PC-9 (cell line): ENCODE measurements around the gene ADAM23. TPM values are rescaled to one million over a fixed set of nuclear protein-coding genes. Genes with fewer than 3 reads are reported as not detected.
A peak's percentile ranks its signal among the peaks of the same experiment; 100 is the strongest.

Experiments used
- BruUV-seq: library from RNA; stranded (reverse); fragments of 400-500 nt; replicated peaks from 2 replicates; lab custom pipeline; 2021; lab: Mats Ljungman, UMichigan
- CTCF ChIA-PET: fragments of 300-600 bp; sonication (Branson Sonifier 250); formaldehyde crosslinking; loops from one replicate; lab custom pipeline; 2022; ENCODE audit warnings: antibody characterized with exemption; lab: Charles Lee
- POLR2A ChIA-PET: fragments of 300-600 bp; sonication (Branson Sonifier 250); formaldehyde crosslinking; loops from one replicate; lab custom pipeline; 2022; ENCODE audit warnings: antibody characterized with exemption; ENCODE audit not compliant: unreplicated experiment; lab: Charles Lee
- DNase-seq, 2 experiments: peaks; one replicate each; pipeline versions ENCODE4 v3.0.0 to v3.0.0-alpha.2; 2015 to 2022; ENCODE audit warnings: mixed read lengths in 1 of 2
- H2AFZ ChIP-seq: fragments of 200-600 bp; sonication (generic); 2 replicates; pipeline ENCODE4 v1.8.1; 2017; ENCODE audit warnings: antibody characterized with exemption
- H3F3A ChIP-seq: fragments of 200-600 bp; sonication (generic); 2 replicates; pipeline ENCODE4 v1.8.1; 2017; ENCODE audit warnings: antibody characterized with exemption, mild to moderate bottlenecking, low read depth; ENCODE audit not compliant: insufficient read depth
- H3K27ac ChIP-seq: fragments of 200-600 bp; sonication (generic); 2 replicates; pipeline ENCODE4 v1.6.1; 2016; ENCODE audit warnings: mixed run types
- H3K27me3 ChIP-seq: fragments of 200-600 bp; sonication (generic); 2 replicates; pipeline ENCODE4 v1.6.1; 2016; ENCODE audit warnings: low read depth, mixed run types; ENCODE audit not compliant: insufficient read depth
- H3K36me3 ChIP-seq: fragments of 200-600 bp; sonication (generic); 2 replicates; pipeline ENCODE4 v1.6.1; 2016; ENCODE audit warnings: low read depth, mixed run types
- H3K4me1 ChIP-seq: fragments of 200-600 bp; sonication (generic); replicated peaks from 2 replicates; pipeline ENCODE4 v1.6.1; 2016; ENCODE audit warnings: mixed run types; ENCODE audit not compliant: insufficient read depth
- H3K4me2 ChIP-seq: fragments of 200-600 bp; sonication (generic); 2 replicates; pipeline ENCODE4 v1.6.1; 2017; ENCODE audit warnings: mixed run types
- H3K4me3 ChIP-seq: fragments of 200-600 bp; sonication (generic); 2 replicates; pipeline ENCODE4 v1.6.1; 2016; ENCODE audit warnings: mixed run types
- H3K79me2 ChIP-seq: fragments of 200-600 bp; sonication (generic); 2 replicates; pipeline ENCODE4 v1.6.1; 2017; ENCODE audit warnings: low read depth, mixed run types
- H3K9me2 ChIP-seq: fragments of 200-600 bp; sonication (generic); 2 replicates; pipeline ENCODE4 v1.8.1; 2017; ENCODE audit warnings: mild to moderate bottlenecking; ENCODE audit not compliant: insufficient read depth
- H3K9me3 ChIP-seq: fragments of 200-600 bp; sonication (generic); 2 replicates; pipeline ENCODE4 v1.8.1; 2016; ENCODE audit warnings: low read depth; ENCODE audit not compliant: insufficient read depth
- H4K20me1 ChIP-seq: fragments of 200-600 bp; sonication (generic); 2 replicates; pipeline ENCODE4 v1.8.1; 2017; ENCODE audit not compliant: insufficient read depth
- EZH2 ChIP-seq: fragments of 200-600 bp; sonication (generic); IDR thresholded peaks from 2 replicates; pipeline ENCODE4 v1.8.0; 2017; ENCODE audit warnings: antibody characterized with exemption, low read depth
- intact Hi-C: fragments of 100-400 bp; cut with micrococcal nuclease; formaldehyde crosslinking; loops from one replicate; pipeline ENCODE4 v1.10.0; 2022; ENCODE audit not compliant: unreplicated experiment
- total RNA-seq: library from RNA; stranded (reverse); gene quantifications from 2 replicates; pipeline ENCODE4 v1.2.3, GENCODE V29; 2021
- TF ChIP-seq, protein P1 (sequence below): fragments of 200-600 bp; sonication (generic); conservative IDR thresholded peaks from 2 replicates; pipeline ENCODE4 v1.6.1; 2017; ENCODE audit warnings: mixed run types, antibody characterized with exemption, mild to moderate bottlenecking, moderate library complexity

ADAM23 gene
- total RNA-seq, 1 experiment from 2014 or later = 12.0 TPM

- no peaks in the 10 kb centered on the region for H3K36me3 ChIP-seq
- no peak overlapping the region for H3K4me2 ChIP-seq
- no peak for TF ChIP-seq EZH2
- TF ChIP-seq, protein P1, sequence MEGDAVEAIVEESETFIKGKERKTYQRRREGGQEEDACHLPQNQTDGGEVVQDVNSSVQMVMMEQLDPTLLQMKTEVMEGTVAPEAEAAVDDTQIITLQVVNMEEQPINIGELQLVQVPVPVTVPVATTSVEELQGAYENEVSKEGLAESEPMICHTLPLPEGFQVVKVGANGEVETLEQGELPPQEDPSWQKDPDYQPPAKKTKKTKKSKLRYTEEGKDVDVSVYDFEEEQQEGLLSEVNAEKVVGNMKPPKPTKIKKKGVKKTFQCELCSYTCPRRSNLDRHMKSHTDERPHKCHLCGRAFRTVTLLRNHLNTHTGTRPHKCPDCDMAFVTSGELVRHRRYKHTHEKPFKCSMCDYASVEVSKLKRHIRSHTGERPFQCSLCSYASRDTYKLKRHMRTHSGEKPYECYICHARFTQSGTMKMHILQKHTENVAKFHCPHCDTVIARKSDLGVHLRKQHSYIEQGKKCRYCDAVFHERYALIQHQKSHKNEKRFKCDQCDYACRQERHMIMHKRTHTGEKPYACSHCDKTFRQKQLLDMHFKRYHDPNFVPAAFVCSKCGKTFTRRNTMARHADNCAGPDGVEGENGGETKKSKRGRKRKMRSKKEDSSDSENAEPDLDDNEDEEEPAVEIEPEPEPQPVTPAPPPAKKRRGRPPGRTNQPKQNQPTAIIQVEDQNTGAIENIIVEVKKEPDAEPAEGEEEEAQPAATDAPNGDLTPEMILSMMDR = peak; percentile 68
- ChIA-PET CTCF (interaction anchor here (0.5 to 1.0 kb wide), 3 partner anchors 12 to 158 kb away, joined by 3 read pairs; no protein-coding TSS in a partner anchor), POLR2A (no interaction called here)
- no TSS peak for BruUV-seq
- no peaks in the 10 kb centered on the region for H4K20me1 ChIP-seq
- H3F3A ChIP-seq = peaks cover 21% of the 10 kb centered on the region; the same call in 1 of the 2 replicates
- peaks cover 31% of the 10 kb centered on the region for H3K4me1 ChIP-seq
- H3K27me3 ChIP-seq = no peaks in the 10 kb centered on the region
- H3K9me2 ChIP-seq = no peaks in the 10 kb centered on the region
- no peak for DNase-seq
- H3K27ac ChIP-seq = no peak overlapping the region
- no peak overlapping the region for H3K4me3 ChIP-seq
- no peak overlapping the region for H2AFZ ChIP-seq
- H3K9me3 ChIP-seq = no peaks in the 10 kb centered on the region
- intact Hi-C loops = loop anchor here (2.0 to 10.0 kb wide), 4 partner anchors 110 to 224 kb away; partner anchors contain the start of genes FASTKD2 and MDH1B
- H3K79me2 ChIP-seq = no peaks in the 10 kb centered on the region
Measured at GRCh38 chr2:206556357-206556949, 113.1 kb downstream of the ADAM23 start.

GRCh38 chr2:206557321-206557720 is 114.0 kb downstream of the ADAM23 start:
- CTCF ChIA-PET = interaction anchor here (0.5 to 1.0 kb wide), 3 partner anchors 13 to 157 kb away, joined by 3 read pairs; no protein-coding TSS in a partner anchor
- POLR2A ChIA-PET = no interaction called here

DNA sequence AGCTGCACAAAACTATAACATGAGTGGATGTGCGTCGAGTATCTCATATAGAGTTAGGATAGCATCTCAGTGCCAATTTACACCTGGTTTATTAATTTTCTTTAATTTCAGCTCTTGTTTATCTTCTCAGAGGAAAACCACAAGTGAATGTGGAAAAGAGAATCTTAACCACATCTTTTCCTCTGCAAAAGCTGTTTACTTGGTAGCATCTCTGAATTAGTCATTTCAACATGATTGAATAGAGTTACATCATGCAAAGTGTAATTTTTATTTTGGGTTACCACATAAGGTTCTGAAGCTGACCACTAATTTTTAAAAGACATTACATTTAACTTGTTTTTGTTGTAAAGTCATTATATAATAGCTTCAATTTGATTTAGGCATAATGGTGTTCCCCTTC is 115.2 kb downstream of the ADAM23 start:
- H3F3A ChIP-seq = peaks cover 21% of the 10 kb centered on the region; the same call in 1 of the 2 replicates
- no peak overlapping the region for H2AFZ ChIP-seq
- no peak for DNase-seq
- no peaks in the 10 kb centered on the region for H4K20me1 ChIP-seq
- H3K79me2 ChIP-seq = no peaks in the 10 kb centered on the region
- H3K9me3 ChIP-seq = no peaks in the 10 kb centered on the region
- H3K36me3 ChIP-seq = no peaks in the 10 kb centered on the region
- no peaks in the 10 kb centered on the region for H3K9me2 ChIP-seq
- intact Hi-C loops = loop anchor here (5.0 to 10.0 kb wide), 2 partner anchors 136 to 209 kb away; partner anchors contain the start of genes FASTKD2 and MDH1B
- POLR2A ChIA-PET = interaction anchor here (0.6 kb wide), 1 partner anchor 47 kb away, joined by 6 read pairs; no protein-coding TSS in a partner anchor
- TF ChIP-seq EZH2 = no peak
- TF ChIP-seq, protein P1 = no peak
- peak overlapping the region; percentile 72; the same call in 1 of the 2 replicates for H3K4me2 ChIP-seq
- H3K4me3 ChIP-seq = no peak overlapping the region
- no peaks in the 10 kb centered on the region for H3K27me3 ChIP-seq
- no TSS peak for BruUV-seq
- peak overlapping the region; percentile 85 for H3K27ac ChIP-seq
- H3K4me1 ChIP-seq = peaks cover 41% of the 10 kb centered on the region
- CTCF ChIA-PET = no interaction called here

More at GRCh38 chr2:206557321-206557720, 114.0 kb downstream of the ADAM23 start:
- no peak overlapping the region for H3K27ac ChIP-seq
- TF ChIP-seq, protein P1 = no peak
- no peak for TF ChIP-seq EZH2
- no peaks in the 10 kb centered on the region for H3K27me3 ChIP-seq
- no peak overlapping the region for H3K4me3 ChIP-seq
- intact Hi-C loops = loop anchor here (2.0 to 10.0 kb wide), 4 partner anchors 111 to 223 kb away; partner anchors contain the start of genes FASTKD2 and MDH1B
- no peaks in the 10 kb centered on the region for H3K79me2 ChIP-seq
- H2AFZ ChIP-seq = no peak overlapping the region
- no peaks in the 10 kb centered on the region for H4K20me1 ChIP-seq
- DNase-seq = no peak
- peaks cover 37% of the 10 kb centered on the region for H3K4me1 ChIP-seq
- no peaks in the 10 kb centered on the region for H3K36me3 ChIP-seq
- H3K9me3 ChIP-seq = no peaks in the 10 kb centered on the region
- H3F3A ChIP-seq = peaks cover 21% of the 10 kb centered on the region; the same call in 1 of the 2 replicates
- no TSS peak for BruUV-seq
- no peak overlapping the region for H3K4me2 ChIP-seq
- H3K9me2 ChIP-seq = no peaks in the 10 kb centered on the region
